ENCODE measurements around the gene EYS. TPM values are rescaled to one million over a fixed set of nuclear protein-coding genes. Genes with fewer than 3 reads are reported as not detected.

Gene EYS
- total and polyA plus RNA-seq, 7 donors, result 0.07 to 0.46 TPM; not detected in 5

DNA sequence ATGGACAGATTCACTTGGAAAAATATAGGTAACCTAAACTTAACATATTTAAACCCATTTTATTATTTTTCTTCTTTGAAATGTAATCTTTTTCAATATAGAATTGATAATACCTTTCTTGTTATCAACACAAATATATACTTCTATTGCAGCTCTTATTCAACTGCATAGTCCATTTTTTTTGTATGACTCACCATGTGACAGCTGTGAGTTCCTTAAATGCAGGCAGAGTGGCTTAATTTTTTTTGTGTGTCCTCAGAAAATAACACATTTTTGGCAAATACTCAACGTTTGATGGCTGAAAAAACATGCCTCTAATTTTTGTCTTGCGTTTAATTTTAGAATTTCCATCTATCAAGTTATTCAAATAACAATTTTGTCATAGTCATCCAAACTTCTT, 1616.7 kb downstream of the EYS start:
- no peaks in the 10 kb centered on the region for H3K4me1 ChIP-seq
- H3K4me3 ChIP-seq, result no peak overlapping the region
- H3K27ac ChIP-seq, result no peak overlapping the region
- intact Hi-C loops (cut with DNase I), result no loop called here
- H3K9me3 ChIP-seq, result no peaks in the 10 kb centered on the region
- H3K36me3 ChIP-seq, result no peaks in the 10 kb centered on the region
- TF ChIP-seq EP300 (IDR thresholded peaks at IDR 0.05), result no peak
- TF ChIP-seq POLR2AphosphoS5 (IDR thresholded peaks at IDR 0.05), result no peak
- TF ChIP-seq, protein P1, sequence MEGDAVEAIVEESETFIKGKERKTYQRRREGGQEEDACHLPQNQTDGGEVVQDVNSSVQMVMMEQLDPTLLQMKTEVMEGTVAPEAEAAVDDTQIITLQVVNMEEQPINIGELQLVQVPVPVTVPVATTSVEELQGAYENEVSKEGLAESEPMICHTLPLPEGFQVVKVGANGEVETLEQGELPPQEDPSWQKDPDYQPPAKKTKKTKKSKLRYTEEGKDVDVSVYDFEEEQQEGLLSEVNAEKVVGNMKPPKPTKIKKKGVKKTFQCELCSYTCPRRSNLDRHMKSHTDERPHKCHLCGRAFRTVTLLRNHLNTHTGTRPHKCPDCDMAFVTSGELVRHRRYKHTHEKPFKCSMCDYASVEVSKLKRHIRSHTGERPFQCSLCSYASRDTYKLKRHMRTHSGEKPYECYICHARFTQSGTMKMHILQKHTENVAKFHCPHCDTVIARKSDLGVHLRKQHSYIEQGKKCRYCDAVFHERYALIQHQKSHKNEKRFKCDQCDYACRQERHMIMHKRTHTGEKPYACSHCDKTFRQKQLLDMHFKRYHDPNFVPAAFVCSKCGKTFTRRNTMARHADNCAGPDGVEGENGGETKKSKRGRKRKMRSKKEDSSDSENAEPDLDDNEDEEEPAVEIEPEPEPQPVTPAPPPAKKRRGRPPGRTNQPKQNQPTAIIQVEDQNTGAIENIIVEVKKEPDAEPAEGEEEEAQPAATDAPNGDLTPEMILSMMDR (IDR thresholded peaks at IDR 0.05), result no peak
- no peak for DNase-seq
- H3K27me3 ChIP-seq, result no peaks in the 10 kb centered on the region
- 73 to 88% methylated on average over 2 of the region's 2 CpGs for WGBS, 2 donors

DNA sequence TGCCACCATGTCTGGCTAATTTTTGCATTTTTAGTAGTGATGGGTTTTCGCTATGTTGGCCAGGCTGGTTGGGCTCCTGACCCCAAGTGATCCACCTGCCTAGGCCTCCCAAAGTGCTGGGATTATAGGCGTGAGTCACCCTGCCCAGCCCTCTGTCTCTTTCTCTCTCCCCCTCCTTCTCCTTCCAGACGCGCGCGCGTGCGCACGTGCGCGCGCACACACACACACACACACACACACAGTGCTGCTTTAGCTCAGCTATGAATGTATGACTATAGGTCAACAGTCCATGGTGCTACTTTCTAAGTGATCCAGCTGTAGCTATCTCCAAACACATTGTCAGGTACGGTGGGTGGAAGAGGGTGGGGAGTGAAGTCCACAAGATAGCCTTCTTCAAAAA, 1621.9 kb downstream of the EYS start:
- no peaks in the 10 kb centered on the region for H3K36me3 ChIP-seq
- TF ChIP-seq POLR2AphosphoS5 (IDR thresholded peaks at IDR 0.05) (no peak), POLR2A (IDR thresholded peaks at IDR 0.05) (no peak), EP300 (IDR thresholded peaks at IDR 0.05) (no peak)
- TF ChIP-seq, protein P1 (IDR thresholded peaks at IDR 0.05), result no peak
- no peaks in the 10 kb centered on the region for H3K9me3 ChIP-seq
- H3K4me3 ChIP-seq, result no peak overlapping the region
- no peak overlapping the region for H3K27ac ChIP-seq
- 84 to 90% methylated on average over 13 of the region's 13 CpGs for WGBS, 2 donors
- no peaks in the 10 kb centered on the region for H3K27me3 ChIP-seq
- intact Hi-C loops (cut with DNase I), result no loop called here
- DNase-seq, result no peak
- no peaks in the 10 kb centered on the region for H3K4me1 ChIP-seq

DNA sequence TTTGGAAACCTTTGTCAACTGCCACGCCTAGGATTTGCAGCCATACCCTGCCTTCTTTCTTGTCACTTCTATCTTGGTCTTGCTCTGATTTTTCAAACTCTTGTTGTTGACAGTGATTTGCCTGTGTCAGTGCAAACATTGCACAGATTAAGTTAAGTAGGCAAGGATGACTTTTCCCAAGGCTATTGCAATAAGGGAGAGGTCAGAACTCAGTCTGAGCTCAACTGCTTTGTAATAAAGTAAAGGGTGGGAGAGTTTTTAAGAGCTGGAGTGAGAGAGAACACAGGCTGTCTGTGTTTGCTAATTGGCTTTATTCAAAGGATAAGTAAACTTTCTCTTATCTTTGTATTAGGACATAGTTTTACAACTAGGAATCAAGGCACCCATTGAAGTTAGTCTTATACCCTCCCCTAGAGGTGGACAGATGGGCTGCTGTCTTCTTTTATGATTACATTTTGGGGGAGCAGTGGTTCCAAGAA, 1622.8 kb downstream of the EYS start:
- no peak for DNase-seq
- H3K4me1 ChIP-seq, result no peaks in the 10 kb centered on the region
- 21 to 66% methylated on average over 1 of the region's 1 CpG for WGBS, 2 donors
- TF ChIP-seq POLR2AphosphoS5 (IDR thresholded peaks at IDR 0.05), result no peak
- TF ChIP-seq POLR2A (IDR thresholded peaks at IDR 0.05), result no peak
- TF ChIP-seq EP300 (IDR thresholded peaks at IDR 0.05), result no peak
- TF ChIP-seq, protein P1 (IDR thresholded peaks at IDR 0.05), result no peak
- no peak overlapping the region for H3K27ac ChIP-seq
- no peaks in the 10 kb centered on the region for H3K36me3 ChIP-seq
- no peak overlapping the region for H3K4me3 ChIP-seq
- H3K27me3 ChIP-seq, result no peaks in the 10 kb centered on the region
- intact Hi-C loops (cut with DNase I), result no loop called here
- H3K9me3 ChIP-seq, result no peaks in the 10 kb centered on the region

DNA sequence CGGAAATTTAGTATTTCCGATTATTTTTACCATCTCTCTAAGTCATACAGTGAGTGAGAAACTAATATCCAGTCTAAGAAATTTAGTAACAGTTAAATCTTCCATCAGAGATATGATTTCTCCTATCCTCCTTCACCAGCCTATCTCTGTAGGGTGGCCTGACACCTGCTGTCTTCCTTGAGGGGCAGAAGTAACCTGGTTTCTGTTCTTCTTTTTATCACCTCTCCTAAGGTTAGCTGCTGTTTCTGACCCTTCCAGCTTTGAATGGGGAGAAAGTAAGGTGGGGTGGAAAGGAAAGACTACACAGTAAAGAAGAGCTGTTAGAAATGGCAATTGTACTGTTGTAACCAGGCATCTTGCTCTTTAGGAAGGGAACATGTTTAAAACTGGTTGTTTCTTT, 1623.8 kb downstream of the EYS start:
- intact Hi-C loops (cut with DNase I), result no loop called here
- no peaks in the 10 kb centered on the region for H3K36me3 ChIP-seq
- no peak overlapping the region for H3K4me3 ChIP-seq
- no peaks in the 10 kb centered on the region for H3K4me1 ChIP-seq
- TF ChIP-seq, protein P1 (IDR thresholded peaks at IDR 0.05), result no peak
- TF ChIP-seq POLR2A (IDR thresholded peaks at IDR 0.05) (no peak), EP300 (IDR thresholded peaks at IDR 0.05) (no peak)
- no peaks in the 10 kb centered on the region for H3K9me3 ChIP-seq
- no peaks in the 10 kb centered on the region for H3K27me3 ChIP-seq
- no peak overlapping the region for H3K27ac ChIP-seq
- DNase-seq, result no peak
- 92 to 93% methylated on average over 2 of the region's 2 CpGs for WGBS, 2 donors

DNA sequence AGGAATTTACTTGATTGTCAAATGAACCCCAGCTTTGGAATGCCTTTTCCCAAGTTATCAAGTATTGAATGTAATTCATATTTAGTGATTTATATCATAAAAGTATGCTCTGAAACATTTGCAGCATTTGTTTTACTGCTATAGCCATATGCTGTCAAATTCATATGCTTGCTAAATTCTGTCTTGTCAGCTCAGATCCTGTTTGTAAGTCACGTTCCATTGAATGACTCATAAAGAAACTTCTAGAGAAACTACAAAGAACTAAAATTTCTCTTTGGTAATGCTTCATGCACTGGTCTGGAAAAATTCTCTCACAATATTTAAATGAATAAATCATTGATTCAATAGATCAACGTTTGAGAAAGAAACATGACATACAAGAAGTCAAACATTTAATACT, 1625.6 kb downstream of the EYS start:
- WGBS, 2 donors, result 17 to 56% methylated on average over 2 of the region's 2 CpGs
- Histone ChIP-seq H3K4me1 (no peaks in the 10 kb centered on the region), H3K4me3 (no peak overlapping the region), H3K27me3 (no peaks in the 10 kb centered on the region), H3K9me3 (no peaks in the 10 kb centered on the region), H3K27ac (no peak overlapping the region), H3K36me3 (no peaks in the 10 kb centered on the region)
- no peak for DNase-seq
- intact Hi-C loops (cut with DNase I), result no loop called here
- TF ChIP-seq POLR2A (IDR thresholded peaks at IDR 0.05) (no peak), EP300 (IDR thresholded peaks at IDR 0.05) (no peak), POLR2AphosphoS5 (IDR thresholded peaks at IDR 0.05) (no peak)
- TF ChIP-seq, protein P1 (IDR thresholded peaks at IDR 0.05), result no peak
